ENCODE data around the gene DUSP15. TPM values are rescaled to one million over a fixed set of nuclear protein-coding genes. Genes with fewer than 3 reads are reported as not detected.

Gene DUSP15
- total and polyA plus RNA-seq, 7 experiments from 2014 or later = not detected

- H3K9me3 Mint-ChIP-seq = no peaks in the 10 kb centered on the region
- ATAC-seq (no peak), DNase-seq (no peak)
- no peaks in the 10 kb centered on the region for H3K36me3 Mint-ChIP-seq
- H3K4me1 Mint-ChIP-seq = peaks cover 0 to 10% (median 0%) of the 10 kb centered on the region in 7 donors
- ChIA-PET POLR2A (no interaction called here), CTCF (interaction anchor here (0.6 to 2.1 kb wide), 3 partner anchors 10 to 186 kb away, joined by 3 to 8 read pairs (median 4); no protein-coding TSS in a partner anchor)
- H3K27ac Mint-ChIP-seq = no peak overlapping the region
- Histone ChIP-seq H3K27ac (ENCODE audit: low read depth, low read length) (no peak overlapping the region), H3K9me3 (ENCODE audit: control insufficient read depth in 2 of 3, low read length in 3 of 3) (no peaks in the 10 kb centered on the region), H3K36me3 (ENCODE audit: control insufficient read depth in 2 of 3, insufficient read depth in 3 of 3, low read length in 3 of 3) (no peaks in the 10 kb centered on the region), H3K4me1 (ENCODE audit: control insufficient read depth in 2 of 2, insufficient read depth in 2 of 2, low read length in 2 of 2) (no peaks in the 10 kb centered on the region), H3K4me3 (ENCODE audit: low read length) (no peak overlapping the region), H3K27me3 (ENCODE audit: control insufficient read depth in 2 of 2, insufficient read depth in 2 of 2, low read length in 2 of 2) (no peaks in the 10 kb centered on the region)
- intact Hi-C loops (cut with micrococcal nuclease) = no loop called here
- H3K27me3 Mint-ChIP-seq = peaks cover 0 to 4% (median 0%) of the 10 kb centered on the region in 5 donors
- no peak overlapping the region for H3K4me3 Mint-ChIP-seq
Measured at GRCh38 chr20:31836853-31837608, 33.3 kb downstream of the DUSP15 start.

- H3K27me3 ChIP-seq (ENCODE audit: control insufficient read depth in 2 of 2, insufficient read depth in 2 of 2, low read length in 2 of 2) = no peaks in the 10 kb centered on the region
- ATAC-seq = peak; percentile 88
- no peak overlapping the region for H3K4me3 ChIP-seq (ENCODE audit: low read length)
- DNase-seq = peak in 1 of 9 donors; percentile 36
- CTCF ChIA-PET = interaction anchor here (0.6 kb wide), 1 partner anchor 27 kb away, joined by 3 read pairs; no protein-coding TSS in a partner anchor
- no peaks in the 10 kb centered on the region for H3K36me3 ChIP-seq (ENCODE audit: control insufficient read depth in 2 of 3, insufficient read depth in 3 of 3, low read length in 3 of 3)
- POLR2A ChIA-PET = no interaction called here
- Mint-ChIP-seq H3K4me3 (no peak overlapping the region), H3K9me3 (no peaks in the 10 kb centered on the region), H3K4me1 (peaks cover 0 to 10% (median 0%) of the 10 kb centered on the region in 7 donors), H3K27me3 (peaks cover 0 to 4% (median 0%) of the 10 kb centered on the region in 5 donors), H3K27ac (peak overlapping the region in 1 of 9 donors; percentile 18), H3K36me3 (no peaks in the 10 kb centered on the region)
- H3K4me1 ChIP-seq (ENCODE audit: control insufficient read depth in 2 of 2, insufficient read depth in 2 of 2, low read length in 2 of 2) = no peaks in the 10 kb centered on the region
- intact Hi-C loops (cut with micrococcal nuclease) = no loop called here
- H3K27ac ChIP-seq (ENCODE audit: low read depth, low read length) = no peak overlapping the region
- H3K9me3 ChIP-seq (ENCODE audit: control insufficient read depth in 2 of 3, low read length in 3 of 3) = no peaks in the 10 kb centered on the region
Measured at GRCh38 chr20:31835977-31836852, 34.1 kb downstream of the DUSP15 start.

GRCh38 chr20:31835554-31835953 lies 34.8 kb downstream of the DUSP15 start:
- H3K9me3 Mint-ChIP-seq = no peaks in the 10 kb centered on the region
- ChIA-PET CTCF (no interaction called here), POLR2A (no interaction called here)
- Histone ChIP-seq H3K27me3 (ENCODE audit: control insufficient read depth in 2 of 2, insufficient read depth in 2 of 2, low read length in 2 of 2) (no peaks in the 10 kb centered on the region), H3K4me1 (ENCODE audit: control insufficient read depth in 2 of 2, insufficient read depth in 2 of 2, low read length in 2 of 2) (no peaks in the 10 kb centered on the region), H3K27ac (ENCODE audit: low read depth, low read length) (no peak overlapping the region), H3K36me3 (ENCODE audit: control insufficient read depth in 2 of 3, insufficient read depth in 3 of 3, low read length in 3 of 3) (no peaks in the 10 kb centered on the region), H3K9me3 (ENCODE audit: control insufficient read depth in 2 of 3, low read length in 3 of 3) (no peaks in the 10 kb centered on the region), H3K4me3 (ENCODE audit: low read length) (no peak overlapping the region)
- no peak for ATAC-seq
- no peak for DNase-seq
- peaks cover 0 to 4% (median 0%) of the 10 kb centered on the region in 5 donors for H3K27me3 Mint-ChIP-seq
- H3K36me3 Mint-ChIP-seq = no peaks in the 10 kb centered on the region
- intact Hi-C loops (cut with micrococcal nuclease) = no loop called here
- H3K4me3 Mint-ChIP-seq = no peak overlapping the region
- H3K4me1 Mint-ChIP-seq = peaks cover 0 to 10% (median 0%) of the 10 kb centered on the region in 7 donors
- H3K27ac Mint-ChIP-seq = peak overlapping the region in 1 of 9 donors; percentile 18

GRCh38 chr20:31833931-31834521 lies 36.3 kb downstream of the DUSP15 start:
- Mint-ChIP-seq H3K36me3 (no peaks in the 10 kb centered on the region), H3K4me3 (no peak overlapping the region), H3K27me3 (peaks cover 0 to 4% (median 0%) of the 10 kb centered on the region in 5 donors), H3K27ac (peak overlapping the region in 1 of 9 donors; percentile 4), H3K9me3 (no peaks in the 10 kb centered on the region), H3K4me1 (peaks cover 0 to 10% (median 0%) of the 10 kb centered on the region in 7 donors)
- Histone ChIP-seq H3K4me1 (ENCODE audit: control insufficient read depth in 2 of 2, insufficient read depth in 2 of 2, low read length in 2 of 2) (no peaks in the 10 kb centered on the region), H3K4me3 (ENCODE audit: low read length) (no peak overlapping the region), H3K36me3 (ENCODE audit: control insufficient read depth in 2 of 3, insufficient read depth in 3 of 3, low read length in 3 of 3) (no peaks in the 10 kb centered on the region), H3K27ac (ENCODE audit: low read depth, low read length) (no peak overlapping the region), H3K9me3 (ENCODE audit: control insufficient read depth in 2 of 3, low read length in 3 of 3) (no peaks in the 10 kb centered on the region), H3K27me3 (ENCODE audit: control insufficient read depth in 2 of 2, insufficient read depth in 2 of 2, low read length in 2 of 2) (no peaks in the 10 kb centered on the region)
- intact Hi-C loops (cut with micrococcal nuclease) = no loop called here
- no peak for DNase-seq
- ATAC-seq = no peak
- CTCF ChIA-PET = no interaction called here
- POLR2A ChIA-PET = no interaction called here

- peaks cover 0 to 4% (median 0%) of the 10 kb centered on the region in 5 donors for H3K27me3 Mint-ChIP-seq
- ChIA-PET POLR2A (no interaction called here), CTCF (no interaction called here)
- peaks cover 0 to 10% (median 0%) of the 10 kb centered on the region in 7 donors for H3K4me1 Mint-ChIP-seq
- no peak overlapping the region for H3K4me3 Mint-ChIP-seq
- H3K36me3 Mint-ChIP-seq = no peaks in the 10 kb centered on the region
- peak; percentile 48 for ATAC-seq
- no peaks in the 10 kb centered on the region for H3K27me3 ChIP-seq (ENCODE audit: control insufficient read depth in 2 of 2, insufficient read depth in 2 of 2, low read length in 2 of 2)
- no peak overlapping the region for H3K27ac Mint-ChIP-seq
- no peak overlapping the region for H3K27ac ChIP-seq (ENCODE audit: low read depth, low read length)
- no peaks in the 10 kb centered on the region for H3K9me3 Mint-ChIP-seq
- no peaks in the 10 kb centered on the region for H3K36me3 ChIP-seq (ENCODE audit: control insufficient read depth in 2 of 3, insufficient read depth in 3 of 3, low read length in 3 of 3)
- no peaks in the 10 kb centered on the region for H3K9me3 ChIP-seq (ENCODE audit: control insufficient read depth in 2 of 3, low read length in 3 of 3)
- no peak overlapping the region for H3K4me3 ChIP-seq (ENCODE audit: low read length)
- no peaks in the 10 kb centered on the region for H3K4me1 ChIP-seq (ENCODE audit: control insufficient read depth in 2 of 2, insufficient read depth in 2 of 2, low read length in 2 of 2)
- DNase-seq = peak in 6 of 9 donors; percentile 17 to 68 (median 27)
- intact Hi-C loops (cut with micrococcal nuclease) = no loop called here
Measured at GRCh38 chr20:31833130-31833930, 37.0 kb downstream of the DUSP15 start.

- H3K4me1 ChIP-seq (ENCODE audit: control insufficient read depth in 2 of 2, insufficient read depth in 2 of 2, low read length in 2 of 2) = no peaks in the 10 kb centered on the region
- H3K36me3 ChIP-seq (ENCODE audit: control insufficient read depth in 2 of 3, insufficient read depth in 3 of 3, low read length in 3 of 3) = no peaks in the 10 kb centered on the region
- no peak overlapping the region for H3K27ac ChIP-seq (ENCODE audit: low read depth, low read length)
- Mint-ChIP-seq H3K9me3 (no peaks in the 10 kb centered on the region), H3K4me3 (no peak overlapping the region), H3K27ac (no peak overlapping the region), H3K27me3 (peaks cover 0 to 4% (median 0%) of the 10 kb centered on the region in 5 donors), H3K4me1 (peaks cover 0 to 10% (median 0%) of the 10 kb centered on the region in 7 donors), H3K36me3 (no peaks in the 10 kb centered on the region)
- intact Hi-C loops (cut with micrococcal nuclease) = no loop called here
- POLR2A ChIA-PET = no interaction called here
- H3K9me3 ChIP-seq (ENCODE audit: control insufficient read depth in 2 of 3, low read length in 3 of 3) = no peaks in the 10 kb centered on the region
- no peaks in the 10 kb centered on the region for H3K27me3 ChIP-seq (ENCODE audit: control insufficient read depth in 2 of 2, insufficient read depth in 2 of 2, low read length in 2 of 2)
- ATAC-seq (no peak), DNase-seq (no peak)
- CTCF ChIA-PET = no interaction called here
- no peak overlapping the region for H3K4me3 ChIP-seq (ENCODE audit: low read length)
Measured at GRCh38 chr20:31831771-31832306, 38.5 kb downstream of the DUSP15 start.
